Stimulated activated CD8-positive, alpha-beta memory T cell treated with anti-CD3 and anti-CD28 coated beads, Interleukin-2, amount 100 ng/mL, for 48 hours (primary cell): Measurements from ENCODE around the gene NDC1.
"Not testable (repeated sequence)": the region's sequence is repeated elsewhere in the genome, so short reads cannot be mapped to it uniquely, and the experiment has no call there.

Experiments used
- DNase-seq, 2 donors: peaks; one replicate each; pipeline ENCODE4 v3.0.0-alpha.2; 2020; ENCODE audit warnings: low read depth in 2 of 2

The NDC1 gene, protein sequence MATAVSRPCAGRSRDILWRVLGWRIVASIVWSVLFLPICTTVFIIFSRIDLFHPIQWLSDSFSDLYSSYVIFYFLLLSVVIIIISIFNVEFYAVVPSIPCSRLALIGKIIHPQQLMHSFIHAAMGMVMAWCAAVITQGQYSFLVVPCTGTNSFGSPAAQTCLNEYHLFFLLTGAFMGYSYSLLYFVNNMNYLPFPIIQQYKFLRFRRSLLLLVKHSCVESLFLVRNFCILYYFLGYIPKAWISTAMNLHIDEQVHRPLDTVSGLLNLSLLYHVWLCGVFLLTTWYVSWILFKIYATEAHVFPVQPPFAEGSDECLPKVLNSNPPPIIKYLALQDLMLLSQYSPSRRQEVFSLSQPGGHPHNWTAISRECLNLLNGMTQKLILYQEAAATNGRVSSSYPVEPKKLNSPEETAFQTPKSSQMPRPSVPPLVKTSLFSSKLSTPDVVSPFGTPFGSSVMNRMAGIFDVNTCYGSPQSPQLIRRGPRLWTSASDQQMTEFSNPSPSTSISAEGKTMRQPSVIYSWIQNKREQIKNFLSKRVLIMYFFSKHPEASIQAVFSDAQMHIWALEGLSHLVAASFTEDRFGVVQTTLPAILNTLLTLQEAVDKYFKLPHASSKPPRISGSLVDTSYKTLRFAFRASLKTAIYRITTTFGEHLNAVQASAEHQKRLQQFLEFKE

GRCh38 chr1:53837924-53838653 lies at the start of gene NDC1:
NDC1 (minus strand) TSS chr1:53838296; CDS start chr1:53838261, 35 bp downstream.
- peak; percentile 72 to 80 for DNase-seq

DNA sequence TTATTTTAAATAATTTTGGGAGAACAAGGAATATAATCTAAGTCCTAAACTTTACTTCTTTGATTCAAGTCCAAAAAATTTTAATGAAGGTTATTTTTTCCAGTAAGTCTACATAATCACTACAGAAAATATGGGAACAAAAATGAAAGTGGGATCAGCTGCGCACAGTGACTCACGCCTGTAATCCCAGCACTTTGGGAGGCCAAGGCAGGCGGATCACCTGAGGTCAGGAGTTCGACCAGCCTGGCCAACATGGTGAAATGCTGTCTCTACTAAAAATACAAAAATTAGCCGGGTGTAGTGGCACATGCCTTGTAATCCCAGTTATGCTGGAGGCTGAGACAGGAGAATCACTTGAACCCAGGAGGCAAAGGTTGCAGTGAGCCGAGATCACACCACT lies 45.5 kb upstream of the NDC1 start:
- not testable (repeated sequence) for DNase-seq

GRCh38 chr1:53881853-53882252 lies 43.8 kb upstream of the NDC1 start:
- not testable (repeated sequence) for DNase-seq

DNA sequence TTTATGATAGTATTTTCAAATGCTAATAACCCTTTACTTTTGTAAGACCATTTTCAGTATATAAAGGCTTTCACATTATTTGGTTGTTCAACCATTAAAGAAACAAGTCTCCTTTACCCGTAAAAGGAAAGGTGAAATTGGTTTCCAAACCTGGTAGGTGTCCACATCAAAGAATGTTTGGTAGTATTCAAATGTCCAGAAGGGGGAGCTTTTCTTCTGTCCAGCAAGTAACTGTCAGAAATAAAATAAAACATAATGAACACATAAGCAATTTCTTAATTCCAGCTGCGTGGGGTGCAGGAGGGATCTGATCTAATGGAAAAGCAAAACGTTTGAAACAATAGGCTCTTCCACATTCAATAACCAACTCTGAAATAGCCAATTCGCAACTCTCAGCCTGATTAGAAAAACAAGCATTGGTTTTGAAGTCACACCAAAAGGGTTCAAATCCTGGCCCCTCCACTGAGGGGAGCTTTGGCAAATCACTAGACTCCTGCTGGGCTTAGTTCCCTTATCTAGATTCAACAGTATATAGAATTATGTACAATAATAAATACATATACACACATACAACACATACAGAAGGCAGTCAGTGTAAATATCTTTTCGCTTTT lies 40.5 kb upstream of the NDC1 start:
- no peak for DNase-seq

DNA sequence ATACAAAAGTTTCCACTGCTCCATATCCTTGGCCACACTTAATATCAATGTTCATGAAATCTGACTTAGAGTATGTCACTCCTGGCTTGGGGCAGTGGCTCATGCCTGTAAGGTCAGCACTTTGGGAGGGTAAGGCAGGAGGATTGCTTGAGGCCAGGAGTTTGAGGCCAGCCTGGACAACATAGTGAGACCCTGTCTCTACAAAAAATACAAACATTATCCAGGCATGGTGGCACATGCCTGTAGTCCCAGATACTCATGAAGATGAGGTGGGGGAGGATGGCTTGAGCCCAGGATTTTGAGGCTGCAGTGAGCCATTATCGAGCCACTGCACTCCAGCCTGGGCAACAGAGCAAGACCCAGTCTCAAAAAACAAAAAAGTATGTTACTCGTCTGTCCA lies 37.1 kb upstream of the NDC1 start:
- not testable (repeated sequence) for DNase-seq

GRCh38 chr1:53871773-53872484 lies 33.8 kb upstream of the NDC1 start:
- DNase-seq = no peak

DNA sequence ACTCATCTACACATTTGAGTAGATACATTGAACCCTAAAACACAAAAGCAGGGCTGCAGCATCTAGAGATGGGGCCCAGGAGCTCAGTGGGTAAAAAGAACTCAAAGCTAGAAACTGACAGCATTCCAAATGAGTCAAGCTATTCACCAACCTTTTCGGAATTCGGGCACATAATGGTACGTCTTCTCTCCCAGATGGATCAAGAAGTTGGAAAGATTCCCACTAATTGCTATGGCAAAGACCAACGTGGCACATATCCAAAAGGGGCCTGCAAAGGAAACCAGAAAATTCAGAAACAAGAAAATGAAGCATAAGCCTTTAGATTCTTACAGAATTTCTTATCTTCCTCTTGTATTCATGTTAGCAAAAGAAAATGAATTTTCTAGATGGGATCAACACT lies 33.1 kb upstream of the NDC1 start:
- no peak for DNase-seq

GRCh38 chr1:53869454-53870117 lies 31.5 kb upstream of the NDC1 start:
- no peak for DNase-seq

GRCh38 chr1:53868565-53868964 lies 30.5 kb upstream of the NDC1 start:
- DNase-seq = no peak

- DNase-seq = no peak
Measured at GRCh38 chr1:53862507-53862906, 24.4 kb upstream of the NDC1 start.

- peak in 1 of 2 donors; percentile 8 for DNase-seq
Measured at GRCh38 chr1:53860967-53861411, 22.9 kb upstream of the NDC1 start.

DNA sequence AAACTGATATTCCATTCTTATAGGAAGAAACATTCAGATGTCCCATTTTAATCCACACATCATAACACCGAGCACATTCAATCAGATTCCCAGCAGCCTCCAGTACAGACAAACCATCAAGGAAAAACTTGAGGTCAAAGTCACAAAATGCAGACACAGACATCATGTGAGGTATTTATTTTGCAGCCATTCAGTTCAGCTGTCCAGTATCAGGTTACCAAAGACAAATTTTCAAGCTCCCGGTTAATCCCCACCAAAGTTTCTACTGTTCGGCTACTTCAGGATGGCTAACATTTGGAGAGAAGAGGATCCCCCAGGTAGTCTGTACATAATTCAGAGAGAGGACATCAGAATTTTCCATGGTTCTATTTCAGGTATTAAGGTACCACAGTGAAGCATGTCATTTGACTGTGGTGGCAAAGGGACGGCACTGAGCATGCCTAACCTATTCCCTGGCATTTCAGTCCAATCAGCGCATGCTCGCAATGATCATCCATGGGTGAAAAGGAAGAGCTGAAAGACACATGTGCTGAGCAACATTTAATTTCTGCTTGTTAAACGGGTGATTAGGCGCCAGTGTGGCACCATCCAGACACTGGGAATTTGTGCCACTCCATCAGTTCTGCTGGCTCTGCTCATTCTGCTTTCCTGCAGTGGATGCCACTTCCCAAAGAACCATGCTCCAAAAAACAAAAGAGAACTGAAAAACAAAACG lies 13.6 kb upstream of the NDC1 start:
- DNase-seq = no peak

GRCh38 chr1:53850082-53850673 lies 12.1 kb upstream of the NDC1 start:
- DNase-seq = no peak

DNA sequence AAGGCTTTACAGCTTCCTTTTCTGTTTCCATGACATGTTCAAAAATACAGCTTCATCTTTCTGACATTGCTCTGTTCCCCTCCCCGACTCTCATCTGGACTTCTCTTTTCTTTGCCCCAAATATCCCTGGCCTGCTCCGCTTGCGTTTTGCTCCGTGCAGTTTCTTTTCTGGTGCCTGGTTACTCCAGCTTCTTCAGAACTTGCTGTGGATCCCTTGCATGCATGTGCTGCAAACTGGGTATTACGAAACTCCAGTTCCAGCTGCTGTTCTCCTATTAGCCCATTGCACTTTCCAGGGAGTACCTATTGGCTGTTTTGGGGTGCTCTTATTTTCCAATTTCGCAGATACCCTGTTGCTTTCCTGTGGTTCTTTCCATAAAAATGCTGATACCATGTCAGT lies 9.9 kb upstream of the NDC1 start:
- DNase-seq = no peak

DNA sequence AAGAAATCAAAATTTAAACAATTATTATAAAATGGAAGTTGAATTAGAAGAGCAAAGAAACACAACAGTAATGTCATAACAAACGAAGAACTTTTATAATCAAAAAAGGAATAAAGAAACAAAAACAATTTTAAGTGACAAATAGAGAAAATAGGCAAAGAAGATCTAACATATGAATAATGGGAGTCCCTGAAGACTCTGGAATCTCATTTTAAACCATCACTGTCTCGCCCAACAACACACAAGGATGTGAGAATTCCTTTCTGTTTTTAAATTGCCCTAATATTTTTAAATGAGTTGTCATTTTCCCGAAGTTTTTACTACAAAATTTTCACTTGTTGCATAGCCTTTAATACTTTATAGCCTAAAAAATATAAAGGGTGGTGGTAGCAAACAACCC lies 4.3 kb upstream of the NDC1 start:
- no peak for DNase-seq

- DNase-seq = no peak
Measured at GRCh38 chr1:53838654-53838974, 518 bp upstream of the NDC1 start.

- no peak for DNase-seq
Measured at GRCh38 chr1:53837646-53837923, 511 bp downstream of the NDC1 start.

GRCh38 chr1:53835491-53835890 lies 2.6 kb downstream of the NDC1 start:
- DNase-seq = no peak

- DNase-seq = no peak
Measured at GRCh38 chr1:53834776-53835175, 3.3 kb downstream of the NDC1 start.

GRCh38 chr1:53833393-53833792 lies 4.7 kb downstream of the NDC1 start:
- DNase-seq = no peak
